Measurements from ENCODE around the gene NSD2.

- TF ChIP-seq CTCF (IDR thresholded peaks at IDR 0.05) (no peak), EZH2 (IDR thresholded peaks at IDR 0.05; ENCODE audit: borderline replicate concordance, insufficient read depth, low read depth, low read length, poor library complexity, severe bottlenecking) (no peak)
Observed at GRCh38 chr4:1850276-1850675, 20.9 kb upstream of the NSD2 start.
